ENCODE data around the gene ORAI3.

Gene ORAI3

DNA sequence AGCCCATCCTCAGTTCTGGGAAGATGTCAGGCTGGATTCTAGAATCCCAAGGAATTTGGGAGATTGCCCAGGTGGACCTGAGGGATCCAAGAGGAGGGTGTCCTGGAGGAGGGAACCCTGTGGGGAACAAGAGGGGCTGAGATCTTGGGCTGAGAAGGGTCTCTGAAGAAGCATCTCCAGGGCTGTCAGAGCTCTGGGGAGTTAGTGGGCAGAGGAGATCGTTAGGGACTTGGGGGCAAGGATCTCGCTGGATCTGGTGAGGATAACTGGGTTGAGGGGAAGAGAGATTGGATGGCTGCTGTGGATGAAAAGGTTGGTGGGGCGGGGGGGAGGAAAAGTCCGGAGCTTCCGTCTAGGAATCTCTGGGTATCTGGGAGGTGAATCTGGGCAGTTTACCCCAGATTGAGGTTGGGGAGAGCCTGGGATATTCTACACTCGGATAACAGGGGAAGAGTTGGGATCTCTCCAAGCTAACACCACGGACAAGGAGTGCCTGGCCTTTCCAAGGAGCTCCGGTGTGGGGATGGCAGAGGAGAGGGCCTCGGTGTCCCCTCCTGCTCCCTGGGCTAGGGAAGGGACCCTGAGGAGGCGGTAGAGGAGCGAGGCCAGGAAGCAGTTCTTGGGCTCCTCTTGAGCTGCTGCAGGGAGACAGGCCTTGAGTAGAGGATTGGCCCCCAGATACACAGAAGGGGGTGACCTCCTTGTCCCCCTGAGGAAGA lies 23.8 kb upstream of the ORAI3 start:
- TF ChIP-seq FOXP2 (optimal IDR thresholded peaks at IDR 0.05; ENCODE audit: borderline replicate concordance, extremely low read depth, extremely low read length, insufficient read depth) (no peak), POLR2AphosphoS5 (IDR thresholded peaks at IDR 0.05; ENCODE audit: low read depth, low read length) (no peak), SIN3A (IDR thresholded peaks at IDR 0.05; ENCODE audit: borderline replicate concordance, insufficient read depth, low read length) (no peak), TAF1 (IDR thresholded peaks at IDR 0.05; ENCODE audit: borderline replicate concordance, insufficient read depth, low read length) (no peak), REST (IDR thresholded peaks at IDR 0.05; ENCODE audit: insufficient read depth in 1 of 2, low read depth in 2 of 2, low read length in 2 of 2) (no peak)

DNA sequence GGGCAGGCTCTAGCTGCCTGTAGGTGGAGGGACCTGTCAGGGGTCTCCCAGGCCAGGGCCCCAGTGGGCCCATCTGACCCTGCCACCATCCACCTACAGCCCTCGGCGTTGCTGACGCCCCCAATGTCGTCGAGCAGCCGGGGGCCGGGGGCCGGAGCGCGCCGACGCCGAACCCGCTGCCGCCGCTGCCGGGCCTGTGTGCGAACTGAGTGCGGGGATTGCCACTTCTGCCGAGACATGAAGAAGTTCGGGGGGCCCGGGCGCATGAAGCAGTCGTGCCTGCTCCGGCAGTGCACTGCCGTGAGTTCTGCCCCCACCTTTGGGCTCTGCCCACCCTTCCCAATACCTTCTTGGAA lies 23.3 kb upstream of the ORAI3 start:
- no peak for TF ChIP-seq REST (IDR thresholded peaks at IDR 0.05; ENCODE audit: insufficient read depth in 1 of 2, low read depth in 2 of 2, low read length in 2 of 2)
- TF ChIP-seq TAF1 (IDR thresholded peaks at IDR 0.05; ENCODE audit: borderline replicate concordance, insufficient read depth, low read length), result no peak
- TF ChIP-seq SIN3A (IDR thresholded peaks at IDR 0.05; ENCODE audit: borderline replicate concordance, insufficient read depth, low read length), result no peak
- no peak for TF ChIP-seq POLR2AphosphoS5 (IDR thresholded peaks at IDR 0.05; ENCODE audit: low read depth, low read length)
- TF ChIP-seq FOXP2 (optimal IDR thresholded peaks at IDR 0.05; ENCODE audit: borderline replicate concordance, extremely low read depth, extremely low read length, insufficient read depth), result no peak

GRCh38 chr16:30925995-30926811 lies 22.7 kb upstream of the ORAI3 start:
- no peak for TF ChIP-seq FOXP2 (optimal IDR thresholded peaks at IDR 0.05; ENCODE audit: borderline replicate concordance, extremely low read depth, extremely low read length, insufficient read depth)
- no peak for TF ChIP-seq POLR2AphosphoS5 (IDR thresholded peaks at IDR 0.05; ENCODE audit: low read depth, low read length)
- no peak for TF ChIP-seq SIN3A (IDR thresholded peaks at IDR 0.05; ENCODE audit: borderline replicate concordance, insufficient read depth, low read length)
- no peak for TF ChIP-seq REST (IDR thresholded peaks at IDR 0.05; ENCODE audit: insufficient read depth in 1 of 2, low read depth in 2 of 2, low read length in 2 of 2)
- TF ChIP-seq TAF1 (IDR thresholded peaks at IDR 0.05; ENCODE audit: borderline replicate concordance, insufficient read depth, low read length), result no peak

- TF ChIP-seq POLR2AphosphoS5 (IDR thresholded peaks at IDR 0.05; ENCODE audit: low read depth, low read length), result no peak
- no peak for TF ChIP-seq SIN3A (IDR thresholded peaks at IDR 0.05; ENCODE audit: borderline replicate concordance, insufficient read depth, low read length)
- TF ChIP-seq TAF1 (IDR thresholded peaks at IDR 0.05; ENCODE audit: borderline replicate concordance, insufficient read depth, low read length), result no peak
- TF ChIP-seq FOXP2 (optimal IDR thresholded peaks at IDR 0.05; ENCODE audit: borderline replicate concordance, extremely low read depth, extremely low read length, insufficient read depth), result no peak
- no peak for TF ChIP-seq REST (IDR thresholded peaks at IDR 0.05; ENCODE audit: insufficient read depth in 1 of 2, low read depth in 2 of 2, low read length in 2 of 2)
These were observed 21.7 kb upstream of the ORAI3 start for GRCh38 chr16:30926937-30927788.

Measured in PFSK-1 (cell line).